ENCODE measurements around the gene FLNB. TPM values are rescaled to one million over a fixed set of nuclear protein-coding genes. Genes with fewer than 3 reads are reported as not detected.

FLNB gene
- total RNA-seq, 1 donor from 2014 or later = 16.3 TPM

DNA sequence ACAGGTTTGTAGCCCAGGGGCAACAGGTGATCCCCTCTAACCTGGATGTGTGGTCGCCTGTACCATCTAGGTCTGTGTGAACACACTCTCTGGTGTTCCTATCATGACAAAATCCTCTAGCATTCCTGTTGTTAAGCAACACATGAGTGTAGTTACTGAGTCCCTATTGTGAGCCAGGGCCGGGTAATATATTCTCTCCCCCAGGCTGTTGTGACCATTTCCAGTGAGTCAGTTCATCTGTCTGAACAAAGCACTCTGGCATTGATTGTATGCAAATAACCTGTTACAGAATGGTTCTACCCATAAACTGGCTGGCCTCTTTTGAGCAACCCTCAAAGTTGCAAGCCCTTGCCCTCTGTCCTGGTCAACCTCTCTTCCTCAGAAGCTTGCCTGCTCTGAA lies 2.6 kb upstream of the FLNB start:
- FAIRE-seq = no peak
- no peak for DNase-seq (ENCODE audit: low spot score in 2 of 2)

DNA sequence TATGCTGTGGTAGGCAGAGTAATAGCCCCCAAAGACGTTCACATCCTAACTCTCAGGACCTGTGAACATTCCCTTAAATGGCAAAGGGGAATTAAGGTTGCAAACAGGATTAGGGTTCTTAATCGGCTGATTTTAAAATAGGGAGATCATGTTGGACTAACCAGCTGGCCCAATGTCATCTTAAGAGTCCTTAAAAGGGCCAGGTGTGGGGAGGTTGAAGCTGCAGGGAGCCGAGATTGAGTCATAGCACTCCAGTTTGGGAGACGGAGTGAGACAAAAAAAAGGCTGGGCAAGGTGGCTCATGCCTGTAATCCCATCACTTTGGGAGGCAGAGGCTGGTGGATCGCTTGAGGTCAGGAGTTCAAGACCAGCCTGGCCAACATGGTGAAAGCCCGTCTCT lies 1.6 kb upstream of the FLNB start:
- DNase-seq (ENCODE audit: low spot score in 2 of 2) (no peak), FAIRE-seq (no peak)

DNA sequence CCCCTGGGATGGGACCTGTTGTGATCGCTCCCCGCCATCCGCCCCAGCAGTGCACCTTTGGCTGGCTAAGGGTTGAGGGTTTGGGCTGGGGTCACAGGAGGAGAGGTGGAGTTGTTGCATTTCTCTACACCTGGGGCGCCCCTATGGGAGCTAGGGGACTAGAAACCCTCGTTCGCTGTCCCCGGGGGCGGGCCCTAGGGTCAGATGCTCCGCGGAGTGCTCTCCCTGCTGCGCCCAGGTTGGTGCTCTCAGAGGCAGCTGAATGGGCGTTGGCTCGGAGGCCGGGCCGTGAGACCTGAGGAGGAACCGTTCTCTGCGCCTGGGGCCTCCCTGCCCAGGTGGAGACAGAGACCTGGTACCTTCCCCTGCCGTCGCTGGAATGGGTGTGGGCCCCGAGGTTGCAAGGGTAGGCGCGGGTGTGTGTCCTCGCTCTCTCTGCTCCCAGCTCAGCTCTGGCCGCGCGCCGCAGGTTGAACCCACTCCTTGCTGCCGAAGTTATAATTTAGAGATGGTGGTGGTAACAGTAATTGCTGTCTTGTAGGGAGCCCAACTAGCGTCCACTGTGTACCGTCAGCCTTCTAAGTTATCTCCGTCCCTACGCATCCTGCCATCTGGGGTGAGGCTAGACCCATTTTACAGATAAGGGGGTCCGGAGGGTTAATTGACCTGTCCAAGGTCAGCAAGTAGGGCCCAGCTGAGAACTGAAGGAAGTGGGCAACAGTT lies 965 bp downstream of the FLNB start:
- DNase-seq (ENCODE audit: low spot score in 2 of 2) = no peak

DNA sequence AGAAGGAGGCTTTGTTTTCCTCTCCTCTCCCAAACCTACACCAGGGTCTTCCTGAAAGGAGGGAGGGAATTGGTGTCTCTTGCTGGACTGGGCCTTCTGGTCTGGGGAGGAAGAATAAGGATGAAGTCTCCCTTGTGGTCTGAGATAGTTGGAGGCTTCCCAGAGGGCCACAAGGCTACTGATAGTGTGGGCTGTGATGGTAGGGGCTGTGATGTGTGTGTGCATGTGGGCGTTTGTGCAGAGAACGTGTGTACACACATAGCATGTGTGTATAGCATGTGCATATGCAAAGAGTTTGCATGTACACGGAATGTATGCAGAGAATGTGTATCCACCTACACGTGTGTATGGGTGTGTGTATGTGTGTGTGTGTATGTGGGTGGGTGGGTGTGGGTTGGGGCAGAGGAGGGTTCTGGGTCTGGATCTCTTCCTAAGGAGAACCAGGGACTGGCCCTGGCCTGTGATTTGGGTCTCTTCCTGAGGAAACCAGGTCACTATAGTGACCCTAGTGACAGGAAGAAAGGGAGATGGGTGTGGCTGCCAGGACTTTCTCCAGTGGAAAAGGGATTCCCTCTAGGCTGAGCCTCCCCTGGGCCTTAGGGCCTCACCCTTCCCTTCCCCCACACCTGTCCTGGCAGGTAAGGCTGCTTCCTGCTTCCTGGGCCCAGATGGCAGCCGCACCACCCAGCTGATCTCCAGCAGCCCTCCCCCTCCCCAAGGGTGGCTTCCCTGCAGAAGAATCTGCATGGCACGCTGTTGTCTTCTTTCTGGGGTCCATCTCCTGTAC lies 1.7 kb downstream of the FLNB start:
- no peak for FAIRE-seq
- no peak for DNase-seq (ENCODE audit: low spot score in 2 of 2)

More for the DNA sequence above, 965 bp downstream of the FLNB start:
- no peak for FAIRE-seq

DNA sequence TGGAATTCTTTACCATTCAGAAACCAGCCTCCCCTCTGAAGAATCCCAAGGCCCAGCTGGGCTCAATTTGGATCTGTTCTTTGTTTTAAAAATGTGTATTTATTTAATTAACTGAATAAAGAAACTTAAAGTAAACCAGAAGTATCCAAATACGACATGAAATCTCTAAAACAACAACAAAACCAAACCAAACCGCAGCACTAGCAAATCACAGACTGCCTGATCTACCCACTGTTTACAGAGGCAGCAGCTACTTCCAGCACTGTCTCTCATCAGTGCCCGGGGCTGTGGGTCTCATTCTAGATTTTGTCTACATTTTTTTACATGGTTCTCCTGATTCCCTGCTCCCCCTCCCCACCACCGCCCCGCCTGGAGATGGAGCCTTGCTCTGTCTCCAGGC lies 2.3 kb downstream of the FLNB start:
- FAIRE-seq (no peak), DNase-seq (ENCODE audit: low spot score in 2 of 2) (no peak)

DNA sequence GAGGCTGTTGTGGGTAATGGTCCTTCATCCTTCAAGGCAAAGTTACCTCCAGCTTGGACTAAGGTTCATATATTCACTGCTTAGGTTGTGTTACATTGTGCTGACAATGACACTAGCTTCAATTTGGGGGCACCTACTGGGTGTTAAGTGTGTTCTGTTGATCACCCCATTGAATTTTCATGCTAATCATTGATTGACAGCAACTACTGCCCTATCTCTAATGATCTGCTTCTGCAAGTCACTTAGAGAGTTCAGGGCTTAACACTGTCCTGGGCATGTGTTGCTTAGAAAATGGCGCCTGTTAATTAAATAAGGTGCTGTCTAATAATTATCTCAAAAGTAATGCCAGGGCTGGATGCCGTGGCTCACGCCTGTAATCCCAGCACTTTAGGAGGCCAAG lies 3.4 kb downstream of the FLNB start:
- DNase-seq (ENCODE audit: low spot score in 2 of 2) = no peak
- no peak for FAIRE-seq

DNA sequence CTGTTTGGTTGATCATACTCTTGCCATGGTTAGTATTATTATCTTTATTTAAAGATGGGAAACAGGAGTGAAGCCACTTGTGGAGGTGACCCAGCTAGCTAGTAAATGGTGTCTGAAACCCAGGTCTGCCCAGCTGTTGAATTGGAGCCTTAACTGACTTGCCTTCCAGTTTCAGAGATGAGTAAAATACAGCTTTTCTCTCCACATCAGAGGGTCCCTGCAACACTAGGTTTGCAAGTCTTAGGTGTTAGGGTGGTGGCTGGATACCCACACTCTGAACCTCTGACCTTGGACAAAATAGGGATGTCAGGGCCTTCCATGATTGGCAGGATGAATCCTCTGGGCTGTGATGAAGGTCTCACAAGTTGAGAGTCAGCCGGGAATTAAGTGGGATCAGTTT lies 4.1 kb downstream of the FLNB start:
- DNase-seq (ENCODE audit: low spot score in 2 of 2) (no peak), FAIRE-seq (no peak)

DNA sequence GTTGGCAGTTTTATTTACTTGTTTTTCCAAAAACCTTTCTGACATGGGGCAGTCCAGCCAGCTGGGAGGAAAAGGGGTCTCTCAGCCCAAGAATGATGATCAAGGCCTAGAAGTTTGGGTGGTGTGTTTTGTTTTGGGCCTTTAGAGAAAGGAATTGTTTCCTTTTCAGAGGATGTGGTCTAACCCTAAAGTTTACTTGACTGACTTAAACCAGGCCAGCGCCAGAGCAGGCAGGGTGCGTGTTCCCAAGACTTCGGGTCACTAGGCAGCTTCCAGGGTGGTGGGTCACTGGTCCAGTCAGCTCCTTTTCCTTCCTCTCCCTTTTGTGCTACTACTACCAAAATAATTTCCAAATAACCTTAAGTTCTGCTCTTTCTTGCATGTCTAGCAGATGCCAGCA lies 4.9 kb downstream of the FLNB start:
- DNase-seq (ENCODE audit: low spot score in 2 of 2) = no peak
- FAIRE-seq = no peak

DNA sequence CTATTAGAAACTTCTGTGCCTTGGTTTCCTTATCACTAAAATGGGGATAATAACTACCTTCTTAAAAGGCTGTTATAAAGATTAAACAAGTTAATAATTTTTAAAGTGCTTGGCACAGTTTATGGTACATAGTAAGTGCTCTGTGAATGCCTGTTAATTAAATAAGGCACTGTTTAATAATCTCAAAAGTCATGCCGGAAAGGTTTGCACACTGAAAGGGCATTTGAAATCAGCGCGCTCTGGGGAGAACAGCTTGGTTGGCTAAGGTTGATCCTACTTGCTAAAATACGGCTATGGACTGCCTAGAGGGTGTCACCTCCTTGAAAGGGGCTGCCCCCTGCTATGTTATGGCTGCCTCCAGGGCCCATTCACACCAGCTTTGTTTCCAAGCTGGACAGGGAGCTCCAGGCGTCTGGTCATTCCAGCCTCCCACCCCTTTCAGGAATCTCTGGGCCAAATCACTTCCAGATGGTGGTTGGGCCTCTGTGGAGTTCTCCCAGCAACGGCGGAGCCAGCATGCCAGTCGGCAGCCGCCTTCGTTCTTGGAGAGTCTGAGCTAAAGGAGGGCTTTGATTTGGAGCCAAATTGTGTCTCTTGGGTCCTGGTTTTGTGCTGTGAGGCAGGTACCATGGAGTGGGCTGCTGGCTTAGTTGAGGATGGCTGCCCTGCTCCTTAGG lies 5.9 kb downstream of the FLNB start:
- DNase-seq (ENCODE audit: low spot score in 2 of 2) = no peak
- no peak for FAIRE-seq

DNA sequence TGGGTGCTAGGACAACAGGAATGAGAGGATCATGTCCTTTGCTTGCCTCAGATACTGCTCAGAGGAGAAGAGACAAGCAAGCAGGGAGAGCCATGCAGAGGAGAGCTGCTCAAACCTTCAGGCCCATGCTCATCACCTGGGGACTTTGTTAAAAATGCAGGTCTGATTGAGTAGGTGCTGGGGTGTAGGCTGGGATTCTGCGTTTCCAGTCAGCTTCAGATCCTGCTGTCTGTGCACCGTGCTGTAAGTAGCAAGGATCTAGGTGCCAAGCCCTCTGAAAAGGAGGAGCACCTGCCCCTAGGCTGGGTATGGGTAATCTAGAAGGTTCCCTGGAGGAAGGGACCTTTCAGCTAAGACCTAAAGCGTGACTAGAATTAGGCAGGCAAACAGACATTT lies 7.3 kb downstream of the FLNB start:
- no peak for FAIRE-seq
- DNase-seq (ENCODE audit: low spot score in 2 of 2) = no peak

DNA sequence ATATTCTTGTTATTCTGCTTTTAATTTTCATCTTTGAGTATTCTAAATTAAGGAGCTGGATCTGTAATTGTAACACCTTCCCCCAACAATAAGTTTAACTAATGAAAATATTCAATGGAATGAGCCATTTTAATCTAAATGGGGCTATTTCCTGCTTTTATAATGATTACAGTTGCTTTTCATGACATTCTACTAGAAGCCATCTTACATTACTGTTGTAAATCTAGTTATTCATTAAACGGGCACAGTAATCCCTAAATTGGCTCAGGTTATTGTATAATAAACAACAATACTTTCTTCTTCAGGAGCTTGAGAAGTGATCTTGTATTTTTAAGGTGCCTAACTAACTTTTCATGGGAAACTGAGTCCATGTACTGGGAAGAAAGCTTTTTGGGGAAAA lies 8.5 kb downstream of the FLNB start:
- DNase-seq (ENCODE audit: low spot score in 2 of 2) (no peak), FAIRE-seq (no peak)

DNA sequence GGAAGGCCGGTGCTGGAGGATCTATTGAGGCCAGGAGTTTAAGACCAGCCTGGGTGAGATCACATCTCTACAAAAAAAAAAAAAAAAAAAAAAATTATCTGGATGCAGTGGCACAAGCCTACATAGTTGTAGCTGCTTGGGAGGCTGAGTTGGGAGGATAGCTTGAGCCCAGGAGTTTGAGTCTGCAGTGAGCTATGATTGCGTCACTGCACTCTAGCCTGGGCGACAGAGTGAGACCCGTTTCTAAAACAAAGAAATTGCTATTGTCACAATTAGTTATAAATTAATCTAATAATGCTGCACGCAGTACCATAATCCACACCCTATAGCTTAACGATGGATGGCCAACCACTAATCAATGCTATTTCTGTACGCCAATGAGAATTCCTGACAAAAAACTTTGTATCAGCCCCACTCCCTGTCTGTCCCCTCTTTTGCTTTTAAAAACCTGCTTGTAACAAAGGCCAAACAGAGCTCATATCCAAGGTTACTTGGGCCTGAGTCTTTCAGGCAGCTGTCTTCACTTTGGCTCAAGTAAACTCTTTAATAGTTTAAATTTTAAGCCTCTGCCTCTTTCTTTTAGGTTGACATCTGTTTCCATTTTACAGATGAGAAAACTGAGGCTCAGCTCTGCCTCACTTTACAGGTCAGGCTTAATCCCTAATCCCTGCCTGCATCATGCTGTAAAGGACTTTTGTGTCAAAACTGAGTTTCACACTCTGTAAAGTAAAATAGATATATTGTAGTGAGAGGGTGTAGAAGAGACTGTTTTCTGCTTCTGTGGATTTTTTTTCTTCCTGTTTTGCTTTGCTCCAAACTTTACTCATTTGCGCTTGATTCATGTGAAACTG lies 10.9 kb downstream of the FLNB start:
- FAIRE-seq (no peak), DNase-seq (ENCODE audit: low spot score in 2 of 2) (no peak)

DNA sequence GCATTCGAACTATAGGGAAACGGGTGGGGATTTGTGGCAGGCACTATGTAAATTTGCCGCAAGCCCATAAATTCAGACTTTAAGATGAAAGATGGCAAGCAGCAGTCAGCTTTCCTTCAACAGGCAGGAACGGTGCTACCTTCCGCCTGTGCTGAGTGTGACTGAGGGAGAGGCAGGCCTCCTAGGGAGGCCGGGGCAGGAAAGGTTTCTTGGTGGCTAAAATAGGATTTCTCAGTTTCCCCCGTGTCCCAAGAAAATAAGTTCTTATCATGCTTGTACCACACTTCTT lies 12.5 kb downstream of the FLNB start:
- FAIRE-seq (no peak), DNase-seq (ENCODE audit: low spot score in 2 of 2) (no peak)

DNA sequence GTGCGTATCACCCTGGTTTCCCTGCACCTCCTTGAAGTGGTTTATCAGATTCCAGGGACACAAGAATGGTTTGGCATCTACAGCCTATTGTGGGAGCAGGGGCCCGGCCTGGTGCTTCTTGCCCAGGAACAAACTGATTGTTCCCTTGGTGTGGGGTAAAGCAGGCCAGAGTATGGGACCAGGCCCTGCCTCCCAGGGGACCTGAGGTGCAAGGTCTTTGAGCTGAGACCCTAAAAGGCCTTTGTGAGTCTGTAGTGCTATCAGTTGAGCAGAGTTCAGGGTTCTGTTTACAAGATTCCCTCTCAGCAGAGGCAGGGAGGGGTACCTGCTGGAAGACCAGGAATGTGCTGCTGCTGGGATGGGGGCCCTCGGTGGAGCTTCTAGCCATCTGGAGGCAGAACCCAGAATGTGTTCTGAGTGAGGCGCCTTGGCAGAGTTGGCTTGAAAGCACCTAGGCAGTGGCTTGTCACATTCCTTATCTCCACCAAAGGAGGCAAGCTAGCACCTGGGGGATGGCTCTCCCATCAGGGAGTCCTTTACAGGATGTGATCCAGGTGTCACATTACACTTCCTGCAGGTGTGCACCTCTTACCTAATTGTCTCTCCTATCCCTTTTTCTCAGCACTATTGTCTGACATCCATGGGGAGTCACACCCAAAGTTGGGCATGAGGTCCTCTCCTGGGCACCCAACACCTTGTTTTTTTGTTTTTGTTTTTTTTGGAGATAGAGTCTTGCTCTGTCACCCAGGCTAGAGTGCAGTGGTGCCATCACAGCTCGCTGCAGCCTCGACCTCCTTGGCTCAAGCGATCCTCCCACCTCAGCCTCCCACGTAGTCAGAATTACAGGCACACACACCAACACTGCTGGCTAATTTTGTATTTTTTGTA lies 13.1 kb downstream of the FLNB start:
- no peak for FAIRE-seq
- no peak for DNase-seq (ENCODE audit: low spot score in 2 of 2)

DNA sequence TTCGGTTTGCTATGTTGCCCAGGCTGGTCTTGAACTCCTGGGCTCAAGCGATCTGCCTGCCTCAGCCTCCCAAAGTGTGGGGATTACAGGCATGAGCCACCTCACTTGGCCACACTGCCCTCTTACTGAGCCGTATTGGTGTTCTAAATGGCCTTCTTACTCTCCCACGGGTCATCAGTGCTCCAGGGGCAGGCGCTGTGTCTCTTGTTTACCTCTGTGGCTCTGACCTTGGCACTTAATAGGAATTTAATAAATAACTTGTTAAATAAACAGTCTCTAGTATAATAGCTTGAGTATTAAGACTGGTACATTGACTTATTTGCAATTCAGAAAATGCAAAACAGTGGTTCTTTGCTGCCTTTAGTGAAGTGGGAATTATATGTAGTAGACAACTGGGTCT lies 13.7 kb downstream of the FLNB start:
- FAIRE-seq = no peak
- no peak for DNase-seq (ENCODE audit: low spot score in 2 of 2)

DNA sequence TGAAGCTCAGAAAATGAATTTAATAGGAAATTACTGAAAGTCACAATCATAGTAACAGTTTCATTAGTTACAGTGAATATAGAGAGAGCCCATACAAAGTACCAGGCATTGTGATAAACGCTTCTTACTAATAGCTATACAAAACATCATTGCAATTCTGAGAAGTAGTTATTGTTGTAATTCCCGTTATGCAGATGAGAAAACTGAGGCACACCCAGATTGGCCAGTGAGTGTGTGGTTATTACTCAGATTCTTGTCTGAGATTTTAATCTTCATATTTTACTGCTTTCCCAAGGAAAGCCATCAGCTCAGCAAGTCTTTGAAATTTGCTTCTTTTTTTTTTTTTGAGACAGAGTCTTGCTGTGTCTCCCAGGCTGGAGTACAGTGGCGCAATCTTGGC lies 14.3 kb downstream of the FLNB start:
- DNase-seq (ENCODE audit: low spot score in 2 of 2) = no peak
- FAIRE-seq = no peak

DNA sequence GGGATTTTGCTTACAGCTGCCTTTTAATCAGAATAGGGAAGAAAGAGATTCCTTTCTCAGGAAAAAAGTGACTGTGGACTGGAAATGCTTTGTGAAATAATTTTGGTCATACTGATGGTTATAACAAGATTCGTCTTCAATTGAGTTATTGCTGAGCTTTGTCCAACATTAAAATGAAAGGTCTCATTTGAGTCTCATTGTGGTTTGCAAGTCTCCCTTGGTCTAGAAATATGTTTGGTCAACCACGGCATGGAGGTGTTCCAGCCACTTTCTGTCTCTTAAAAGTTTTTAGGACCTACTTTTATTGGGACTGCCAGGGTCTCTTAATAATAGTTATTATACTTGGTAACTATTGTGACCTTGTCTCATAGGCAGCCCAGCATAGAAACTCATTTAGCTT lies 15.3 kb downstream of the FLNB start:
- FAIRE-seq (no peak), DNase-seq (ENCODE audit: low spot score in 2 of 2) (no peak)

DNA sequence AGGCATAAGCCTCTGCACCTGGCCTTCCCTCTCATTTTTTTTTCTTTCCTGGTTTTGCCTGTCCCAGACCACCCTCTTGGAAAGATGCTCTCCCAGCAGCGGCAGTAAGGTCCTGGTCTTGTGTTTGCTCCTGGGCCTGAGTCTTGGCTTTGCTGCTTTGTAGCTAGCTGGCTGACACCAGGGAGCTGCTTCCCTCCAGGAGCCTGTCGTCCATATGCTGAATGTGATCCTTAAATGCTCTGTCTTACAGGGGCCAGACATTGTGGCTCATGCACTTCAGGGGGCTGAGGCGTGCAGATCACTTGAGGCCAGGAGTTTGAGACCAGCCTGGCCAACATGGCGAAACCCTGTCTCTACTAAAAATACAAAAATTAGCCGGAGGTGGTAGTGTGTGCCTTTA lies 17.2 kb downstream of the FLNB start:
- FAIRE-seq = no peak
- no peak for DNase-seq (ENCODE audit: low spot score in 2 of 2)

DNA sequence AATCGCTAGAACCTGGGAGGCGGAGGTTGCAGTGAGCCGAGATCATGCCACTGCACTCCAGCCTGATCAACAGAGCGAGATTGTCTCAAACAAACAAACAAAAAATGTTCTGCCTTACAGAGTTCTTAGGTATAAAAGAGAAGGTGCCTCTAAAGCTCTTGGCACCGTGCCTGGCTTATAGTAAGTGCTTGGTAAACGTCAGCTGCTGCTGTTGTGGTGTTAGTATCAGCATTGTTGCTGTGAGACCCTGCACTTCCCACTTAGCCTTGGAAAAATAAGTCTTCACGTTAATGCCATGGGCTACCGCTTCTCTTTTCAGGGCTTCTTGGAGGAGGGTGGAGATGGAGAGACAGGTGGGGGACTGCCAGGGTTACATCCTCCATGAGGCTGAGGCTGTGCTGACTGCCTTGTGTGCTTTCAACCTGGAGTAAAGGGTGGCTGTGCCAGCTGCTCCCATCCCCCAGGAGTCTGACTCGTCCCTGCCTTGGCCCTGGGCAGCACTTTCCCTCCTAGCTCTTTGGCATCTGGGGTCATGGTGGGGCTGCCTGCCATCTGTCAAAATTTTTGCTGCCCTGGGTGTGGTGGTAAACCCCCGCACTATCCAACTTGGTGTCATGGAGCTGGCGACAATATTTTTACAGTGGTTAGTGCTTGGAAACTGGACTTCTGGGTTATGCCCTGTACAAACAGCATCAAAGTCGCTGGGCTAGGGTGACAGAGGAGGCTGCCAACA lies 17.8 kb downstream of the FLNB start:
- FAIRE-seq = no peak
- DNase-seq (ENCODE audit: low spot score in 2 of 2) = no peak
